HG02943 (cell line): Measurements from ENCODE around the gene PDZRN3.
"Not testable (repeated sequence)": the region's sequence is repeated elsewhere in the genome, so short reads cannot be mapped to it uniquely, and the experiment has no call there.

ENCODE experiments used
- ATAC-seq: cut with Tn5 transposase; IDR thresholded peaks from one replicate; pipeline ENCODE4 v1.9.1; 2021; ENCODE audit warnings: mild to moderate bottlenecking, low read depth, moderate library complexity; ENCODE audit not compliant: unreplicated experiment

Gene PDZRN3

GRCh38 chr3:73597476-73597875 lies 27.3 kb downstream of the PDZRN3 start:
- ATAC-seq, result no peak

DNA sequence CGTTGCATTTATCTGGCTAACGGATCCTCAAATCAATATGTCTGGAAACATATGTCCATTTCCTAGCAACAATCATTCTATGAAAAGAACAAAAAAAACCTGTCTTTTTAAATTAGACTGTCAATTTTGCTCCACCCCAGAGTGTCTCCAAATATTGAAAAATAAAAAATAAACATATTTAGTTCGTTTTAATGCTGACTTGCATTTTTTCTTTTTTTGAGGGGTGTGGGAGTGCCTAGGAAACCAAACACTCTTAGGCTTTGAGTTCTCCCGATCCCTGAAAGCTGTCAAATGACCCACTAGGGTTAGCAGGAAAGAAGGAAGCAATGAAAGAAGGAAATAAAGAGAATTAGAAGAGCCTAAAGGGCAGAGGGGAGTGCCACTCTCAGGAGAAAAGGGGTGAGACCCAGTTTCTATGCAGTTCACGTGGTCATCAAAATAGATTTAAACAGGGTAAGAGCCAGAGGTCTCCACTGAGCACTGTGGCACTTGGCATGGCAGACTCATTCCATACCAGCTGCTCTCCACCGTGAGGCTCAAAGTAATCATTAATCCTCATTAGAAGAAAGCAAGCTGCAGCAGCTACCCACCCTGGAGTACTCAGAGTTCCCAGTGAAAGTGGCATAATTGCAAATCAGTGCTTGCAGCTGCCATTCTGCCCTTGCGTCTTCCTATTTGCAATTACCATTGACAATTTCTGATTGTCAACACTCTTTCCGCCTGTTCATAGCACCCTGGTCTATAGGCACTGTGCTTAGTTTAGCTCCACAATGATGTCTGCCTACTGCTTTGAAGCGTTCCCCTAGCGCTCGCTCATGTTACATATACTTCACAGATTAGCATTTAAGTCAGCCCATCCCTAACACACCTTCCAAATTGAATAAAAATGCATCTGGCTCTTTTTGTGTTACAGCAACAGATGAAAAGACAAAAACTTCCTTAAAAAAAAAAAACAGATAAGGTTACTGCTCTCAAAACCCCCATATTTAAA lies 32.3 kb downstream of the PDZRN3 start:
- no peak for ATAC-seq

GRCh38 chr3:73591286-73591800 lies 33.4 kb downstream of the PDZRN3 start:
- ATAC-seq, result no peak

DNA sequence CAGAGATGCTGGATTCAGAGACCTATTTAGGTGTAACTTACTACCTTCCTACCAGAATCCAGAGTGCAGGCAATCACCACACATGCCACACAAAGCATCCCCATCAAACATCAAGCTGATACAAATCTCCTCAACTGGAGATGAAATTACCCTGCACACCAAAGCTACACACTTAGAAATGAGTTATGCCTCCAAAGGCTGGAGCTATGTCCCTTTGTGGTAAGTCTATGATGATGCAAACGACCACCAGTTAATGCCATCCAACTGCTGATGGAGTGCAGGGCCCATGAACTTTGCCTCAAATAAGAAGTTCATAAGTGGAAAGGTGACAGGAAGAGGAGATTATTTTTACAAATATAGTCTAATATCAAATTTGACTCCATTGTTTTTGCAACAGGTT lies 38.1 kb downstream of the PDZRN3 start:
- no peak for ATAC-seq

DNA sequence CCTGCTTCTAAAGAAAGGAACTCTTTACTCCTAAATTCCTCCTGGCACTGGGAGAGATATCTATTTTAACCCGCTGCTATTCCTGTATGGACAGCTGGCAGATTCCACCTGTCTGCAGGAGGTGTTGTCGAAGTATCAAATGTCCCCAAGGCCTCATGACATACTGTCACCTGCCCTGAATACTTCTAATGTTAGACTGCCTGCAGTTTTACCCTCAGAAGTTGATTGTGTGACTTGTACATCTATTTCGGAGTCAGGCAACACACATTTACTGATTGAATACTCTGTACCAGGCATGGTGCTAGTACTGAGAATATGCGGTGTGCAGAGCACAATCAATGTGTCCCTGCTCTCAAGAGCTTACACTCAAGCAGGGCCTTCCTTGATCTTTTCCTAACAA lies 38.6 kb downstream of the PDZRN3 start:
- no peak for ATAC-seq

GRCh38 chr3:73584873-73585272 lies 39.9 kb downstream of the PDZRN3 start:
- ATAC-seq, result no peak

DNA sequence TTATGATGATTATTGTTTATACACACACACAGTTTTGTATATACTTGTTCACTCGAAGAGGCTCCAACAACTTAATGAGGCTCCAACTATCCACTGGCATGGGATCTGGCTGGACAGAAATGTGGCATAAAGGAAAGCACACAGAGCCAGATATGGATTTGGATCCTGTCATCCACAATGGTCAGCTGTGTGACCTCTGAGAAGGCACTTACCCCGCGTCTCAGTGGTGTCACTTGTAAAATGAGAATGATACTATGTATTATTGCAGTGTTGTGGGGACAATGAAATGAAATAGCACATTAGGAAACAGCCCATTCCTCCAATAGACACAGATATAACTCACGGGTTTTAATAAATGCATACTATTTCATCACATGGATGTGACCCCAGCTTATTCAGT lies 42.2 kb downstream of the PDZRN3 start:
- ATAC-seq, result no peak

DNA sequence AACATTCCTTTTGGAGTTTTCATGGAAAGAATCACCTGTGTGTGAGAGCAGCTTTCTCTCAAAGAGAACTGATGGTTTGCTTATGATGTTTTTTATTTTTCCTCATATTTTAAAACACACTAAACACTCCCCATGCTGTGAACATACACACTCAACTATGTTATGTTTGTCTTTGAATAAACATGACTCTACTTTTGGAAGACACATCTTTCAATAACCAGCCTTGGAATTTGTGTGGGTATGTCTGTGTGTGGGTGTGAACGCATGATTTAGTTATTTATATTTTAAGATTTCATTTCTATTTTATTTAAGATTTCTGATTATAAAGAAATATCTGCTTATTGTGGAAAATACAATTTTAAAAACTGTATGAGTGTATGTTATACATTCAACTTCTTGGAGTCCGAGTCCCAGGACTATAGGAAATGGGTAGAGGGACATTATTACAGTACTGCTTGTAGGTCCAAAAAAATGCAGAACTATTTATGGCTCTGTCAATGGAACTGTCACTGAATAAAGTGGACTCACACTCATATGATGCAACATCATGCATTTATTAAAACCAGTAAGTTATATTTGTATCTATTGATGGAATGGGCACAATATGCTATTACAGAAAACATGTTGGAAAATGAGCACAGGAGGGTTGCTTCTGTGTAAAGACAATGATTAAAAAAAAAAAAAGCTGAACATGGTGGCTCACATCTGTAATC lies 43.5 kb downstream of the PDZRN3 start:
- ATAC-seq, result no peak

DNA sequence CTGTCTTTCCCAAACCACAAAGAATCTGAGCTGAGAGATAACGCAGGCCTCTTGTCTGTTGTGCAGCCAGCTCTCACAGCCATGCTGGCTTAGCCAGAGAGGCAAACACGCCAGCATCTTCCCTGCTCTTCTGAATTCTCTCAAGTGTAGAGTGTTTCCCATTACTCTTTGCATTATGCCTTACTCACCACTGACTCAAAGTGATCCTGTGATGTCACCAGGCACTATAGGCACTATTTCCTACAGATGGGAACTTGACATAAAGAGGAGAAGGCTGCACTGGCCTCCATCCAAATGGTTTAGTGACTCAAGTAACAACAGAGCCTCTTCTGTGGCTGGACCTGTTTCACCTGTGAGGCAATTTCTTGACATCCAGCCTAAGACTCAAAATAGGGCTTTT lies 44.4 kb downstream of the PDZRN3 start:
- ATAC-seq, result no peak

- ATAC-seq, result no peak
Observed at GRCh38 chr3:73577704-73578103, 47.0 kb downstream of the PDZRN3 start.

DNA sequence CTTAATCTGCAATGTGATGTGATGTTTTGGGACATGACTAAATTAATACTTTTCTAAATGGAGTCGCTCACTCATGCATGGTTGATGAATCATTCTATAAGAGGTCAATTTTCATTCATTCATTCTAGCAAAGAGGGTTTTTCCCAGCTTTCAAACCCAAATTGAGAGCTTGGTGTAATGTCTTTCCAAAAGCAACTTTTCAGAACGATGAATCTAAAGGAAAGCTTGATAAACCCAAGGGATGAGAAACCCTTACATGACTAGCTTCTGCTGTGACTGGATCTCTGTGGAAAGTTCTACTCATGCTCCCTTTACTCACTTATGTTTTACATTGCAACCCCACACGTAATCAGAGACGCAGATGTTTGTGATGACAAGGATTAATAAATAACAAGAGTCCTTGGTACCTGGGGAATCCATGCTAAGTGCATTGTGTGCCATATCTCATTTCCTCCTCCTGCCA lies 47.7 kb downstream of the PDZRN3 start:
- ATAC-seq, result no peak

GRCh38 chr3:73575953-73576352 lies 48.8 kb downstream of the PDZRN3 start:
- no peak for ATAC-seq

DNA sequence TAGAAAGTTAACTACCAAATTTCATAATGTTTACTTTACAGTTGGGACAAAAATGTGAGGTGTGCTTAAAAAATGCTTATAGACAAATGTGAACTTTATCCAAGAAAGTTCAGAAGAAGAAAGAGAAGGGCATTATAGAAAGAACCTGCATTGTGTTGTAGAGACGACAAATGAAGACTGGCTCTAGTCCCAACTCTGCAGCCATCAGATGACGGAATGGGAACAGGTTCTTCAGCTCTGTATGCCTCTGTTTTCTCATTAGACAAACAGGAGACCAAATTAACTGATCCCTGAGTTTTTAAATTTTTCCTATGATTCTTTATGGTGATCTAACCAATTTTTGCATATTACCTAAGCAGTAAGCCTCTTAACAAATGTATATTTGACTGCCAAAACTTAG lies 49.2 kb downstream of the PDZRN3 start:
- no peak for ATAC-seq

DNA sequence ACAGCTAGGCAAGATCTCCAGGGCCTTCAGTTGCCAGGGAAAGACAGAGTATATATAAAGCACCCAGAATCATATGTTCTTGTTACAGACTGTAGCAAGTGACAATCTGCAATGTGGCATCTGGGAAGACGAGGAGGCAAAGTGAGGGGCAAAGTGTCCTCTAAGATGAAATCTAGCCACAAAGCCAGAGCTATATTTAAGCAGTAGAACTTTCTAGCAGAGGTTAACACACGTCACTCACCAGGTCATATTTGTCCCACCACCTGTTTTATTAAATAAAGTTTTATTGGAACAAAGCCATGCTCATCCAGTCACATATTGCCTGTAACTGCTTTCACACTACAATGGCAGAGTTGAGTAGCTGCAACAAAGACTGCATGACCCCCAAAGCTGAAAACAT lies 51.5 kb downstream of the PDZRN3 start:
- ATAC-seq, result no peak

GRCh38 chr3:73572368-73572767 lies 52.4 kb downstream of the PDZRN3 start:
- no peak for ATAC-seq

- ATAC-seq, result no peak
Observed at GRCh38 chr3:73571238-73571794, 53.4 kb downstream of the PDZRN3 start.

GRCh38 chr3:73569246-73569760 lies 55.4 kb downstream of the PDZRN3 start:
- ATAC-seq, result no peak

- ATAC-seq, result no peak
Observed at GRCh38 chr3:73568371-73568862, 56.3 kb downstream of the PDZRN3 start.

GRCh38 chr3:73565374-73565773 lies 59.4 kb downstream of the PDZRN3 start:
- not testable (repeated sequence) for ATAC-seq

- ATAC-seq, result no peak
Observed at GRCh38 chr3:73563896-73564582, 60.7 kb downstream of the PDZRN3 start.
